Measurements from ENCODE around the gene OR6X1.

OR6X1 gene

GRCh38 chr11:123754101-123754568 is at the start of gene OR6X1:
TSS of gene OR6X1 (minus strand) at chr11:123754518. CDS start at chr11:123754518, 0 bp downstream.
- no peak for TF ChIP-seq CTCF (conservative IDR thresholded peaks at IDR 0.05; ENCODE audit: control insufficient read depth, insufficient read depth, low read depth, low read length)
- DNase-seq (ENCODE audit: low read depth), result no peak
- no peak within 1 kb of the TSS for H3K4me3 ChIP-seq (ENCODE audit: control insufficient read depth, low read depth, low read length)

GRCh38 chr11:123801765-123802164 is 47.4 kb upstream of the OR6X1 start:
- no peak overlapping the region for H3K4me3 ChIP-seq (ENCODE audit: control insufficient read depth, low read depth, low read length)
- no peak for DNase-seq (ENCODE audit: low read depth)
- TF ChIP-seq CTCF (conservative IDR thresholded peaks at IDR 0.05; ENCODE audit: control insufficient read depth, insufficient read depth, low read depth, low read length), result no peak

GRCh38 chr11:123800036-123800435 is 45.7 kb upstream of the OR6X1 start:
- H3K4me3 ChIP-seq (ENCODE audit: control insufficient read depth, low read depth, low read length), result no peak overlapping the region
- no peak for DNase-seq (ENCODE audit: low read depth)
- TF ChIP-seq CTCF (conservative IDR thresholded peaks at IDR 0.05; ENCODE audit: control insufficient read depth, insufficient read depth, low read depth, low read length), result no peak

DNA sequence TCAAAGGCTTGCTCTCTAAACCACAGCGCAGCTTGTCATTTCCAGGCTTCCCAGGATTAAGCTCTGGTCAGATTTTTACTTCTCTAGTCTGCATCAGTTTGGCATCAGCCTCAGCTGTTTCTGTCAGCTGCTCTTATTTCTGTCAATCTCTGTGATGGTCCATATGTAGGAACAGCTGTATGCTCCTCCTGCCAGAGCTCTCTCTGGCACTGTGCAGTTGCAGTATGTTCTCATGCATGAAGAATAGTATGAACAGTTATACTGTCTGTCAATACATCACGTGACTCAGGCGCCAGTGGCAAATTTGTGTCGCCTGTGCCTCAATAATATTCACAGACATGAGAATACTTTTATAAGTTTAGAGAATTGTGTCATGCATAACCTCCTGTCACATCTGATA is 45.1 kb upstream of the OR6X1 start:
- TF ChIP-seq CTCF (conservative IDR thresholded peaks at IDR 0.05; ENCODE audit: control insufficient read depth, insufficient read depth, low read depth, low read length), result no peak
- no peak for DNase-seq (ENCODE audit: low read depth)

DNA sequence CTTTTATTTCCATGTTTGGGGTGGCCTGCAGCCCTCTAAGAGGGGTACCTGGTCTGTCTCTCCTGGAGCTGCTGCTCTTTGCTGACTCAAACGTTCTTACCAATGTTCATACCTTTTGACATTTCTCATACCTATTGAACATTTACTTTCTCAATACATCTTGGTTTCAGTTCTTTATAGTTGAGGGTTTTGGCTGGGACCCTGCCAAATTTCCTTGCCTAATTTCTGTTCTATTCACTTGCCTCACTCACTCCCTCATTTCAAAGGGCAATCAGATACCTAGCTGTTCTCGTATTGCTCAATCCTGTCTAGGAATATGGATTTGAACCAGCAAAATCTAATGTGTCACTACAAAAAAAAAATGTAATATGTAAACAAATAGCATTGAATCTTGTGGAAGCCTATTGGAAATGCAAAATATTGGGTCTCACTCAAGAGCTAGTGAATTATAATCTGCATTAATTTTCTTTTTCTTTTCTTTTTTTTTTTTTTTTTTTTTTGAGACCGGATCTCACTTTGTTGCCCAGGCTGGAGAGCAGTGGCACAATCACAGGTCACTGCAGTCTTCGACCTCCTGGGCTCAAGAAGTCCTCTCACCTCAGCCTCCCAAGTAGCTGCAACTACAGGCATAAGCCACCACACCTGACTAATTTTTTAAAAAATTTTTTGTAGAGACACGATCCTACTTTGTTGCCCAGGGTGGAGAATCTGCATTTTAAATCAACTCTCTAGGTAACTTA is 44.4 kb upstream of the OR6X1 start:
- H3K4me3 ChIP-seq (ENCODE audit: control insufficient read depth, low read depth, low read length), result no peak overlapping the region
- no peak for TF ChIP-seq CTCF (conservative IDR thresholded peaks at IDR 0.05; ENCODE audit: control insufficient read depth, insufficient read depth, low read depth, low read length)
- DNase-seq (ENCODE audit: low read depth), result no peak

More for the DNA sequence above, 45.1 kb upstream of the OR6X1 start:
- H3K4me3 ChIP-seq (ENCODE audit: control insufficient read depth, low read depth, low read length), result no peak overlapping the region

DNA sequence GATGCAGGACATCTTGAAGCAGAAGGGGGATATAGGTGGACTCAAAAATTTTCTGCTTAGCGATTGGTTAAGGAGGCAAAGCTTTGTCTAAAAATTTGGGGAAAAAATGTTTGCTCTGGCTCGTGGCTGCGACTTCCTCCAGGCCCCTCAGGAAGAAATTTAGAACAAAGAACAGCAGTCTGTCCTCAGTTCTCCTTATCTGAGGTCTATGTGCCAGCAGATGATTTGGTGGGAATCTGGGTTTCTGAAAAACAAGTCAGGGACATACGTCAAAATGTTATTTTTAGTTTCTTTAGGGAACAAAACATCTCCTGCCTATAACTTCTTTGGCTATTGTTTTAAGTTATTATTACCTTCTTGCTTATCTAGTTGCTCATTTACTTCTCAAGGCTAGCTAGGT is 43.8 kb upstream of the OR6X1 start:
- no peak overlapping the region for H3K4me3 ChIP-seq (ENCODE audit: control insufficient read depth, low read depth, low read length)
- TF ChIP-seq CTCF (conservative IDR thresholded peaks at IDR 0.05; ENCODE audit: control insufficient read depth, insufficient read depth, low read depth, low read length), result no peak
- DNase-seq (ENCODE audit: low read depth), result no peak

Measured in fibroblast of mammary gland (primary cell).